WERI-Rb-1 (cell line): ENCODE measurements around the gene CNTNAP2.

ENCODE experiments used
- DNase-seq: peaks from one replicate; pipeline ENCODE4 v3.0.0-alpha.2; 2020
- H3K27ac ChIP-seq: fragments of 250-450 bp; sonication (Bioruptor Pico); 2 replicates; pipeline ENCODE4 v1.5.1; 2020; ENCODE audit warnings: mild to moderate bottlenecking, moderate library complexity
- H3K27me3 ChIP-seq: fragments of 250-450 bp; sonication (Bioruptor Pico); 2 replicates; pipeline ENCODE4 v1.5.1; 2021; ENCODE audit warnings: mild to moderate bottlenecking, low read depth, moderate library complexity; ENCODE audit not compliant: insufficient read depth, severe bottlenecking
- H3K36me3 ChIP-seq: fragments of 250-450 bp; sonication (Bioruptor Pico); 2 replicates; pipeline ENCODE4 v1.5.1; 2020; ENCODE audit warnings: mild to moderate bottlenecking, moderate library complexity
- H3K4me3 ChIP-seq: 2 replicates; pipeline ENCODE4 v1.5.1; 2011; ENCODE audit warnings: low read depth, mild to moderate bottlenecking, control low read depth, low read length
- H3K9me3 ChIP-seq: fragments of 250-450 bp; sonication (Bioruptor Pico); 2 replicates; pipeline ENCODE4 v1.5.1; 2021; ENCODE audit warnings: mild to moderate bottlenecking, moderate library complexity; ENCODE audit not compliant: severe bottlenecking
- TF ChIP-seq, protein P1 (sequence below): IDR thresholded peaks from 2 replicates; pipeline ENCODE4 v1.5.1; 2011; ENCODE audit warnings: low read depth, mild to moderate bottlenecking, control low read depth, inconsistent platforms, low read length

Gene CNTNAP2

DNA sequence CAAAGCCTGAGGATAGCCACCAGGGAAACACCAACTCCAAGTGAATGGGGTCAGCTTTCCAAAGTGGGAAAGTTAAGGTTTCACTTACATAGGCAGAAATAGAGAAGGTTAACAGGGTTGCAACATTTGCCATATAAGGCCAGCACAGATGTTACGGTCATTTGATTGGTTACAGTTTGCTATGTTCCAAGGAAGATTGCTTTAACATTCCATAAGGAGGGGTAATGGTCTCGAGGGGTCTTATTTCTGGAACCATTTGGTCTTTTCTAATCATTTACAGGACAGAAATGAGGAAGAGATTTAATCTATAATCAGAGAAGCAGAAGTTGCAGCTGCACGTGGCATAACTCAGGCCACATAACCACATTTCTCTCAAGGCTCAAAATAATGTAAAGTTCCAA is 1794.6 kb downstream of the CNTNAP2 start:
- Histone ChIP-seq H3K36me3 (no peaks in the 10 kb centered on the region), H3K27me3 (no peaks in the 10 kb centered on the region), H3K9me3 (no peaks in the 10 kb centered on the region), H3K4me3 (no peak overlapping the region), H3K27ac (no peak overlapping the region)
- no peak for DNase-seq
- TF ChIP-seq, protein P1, sequence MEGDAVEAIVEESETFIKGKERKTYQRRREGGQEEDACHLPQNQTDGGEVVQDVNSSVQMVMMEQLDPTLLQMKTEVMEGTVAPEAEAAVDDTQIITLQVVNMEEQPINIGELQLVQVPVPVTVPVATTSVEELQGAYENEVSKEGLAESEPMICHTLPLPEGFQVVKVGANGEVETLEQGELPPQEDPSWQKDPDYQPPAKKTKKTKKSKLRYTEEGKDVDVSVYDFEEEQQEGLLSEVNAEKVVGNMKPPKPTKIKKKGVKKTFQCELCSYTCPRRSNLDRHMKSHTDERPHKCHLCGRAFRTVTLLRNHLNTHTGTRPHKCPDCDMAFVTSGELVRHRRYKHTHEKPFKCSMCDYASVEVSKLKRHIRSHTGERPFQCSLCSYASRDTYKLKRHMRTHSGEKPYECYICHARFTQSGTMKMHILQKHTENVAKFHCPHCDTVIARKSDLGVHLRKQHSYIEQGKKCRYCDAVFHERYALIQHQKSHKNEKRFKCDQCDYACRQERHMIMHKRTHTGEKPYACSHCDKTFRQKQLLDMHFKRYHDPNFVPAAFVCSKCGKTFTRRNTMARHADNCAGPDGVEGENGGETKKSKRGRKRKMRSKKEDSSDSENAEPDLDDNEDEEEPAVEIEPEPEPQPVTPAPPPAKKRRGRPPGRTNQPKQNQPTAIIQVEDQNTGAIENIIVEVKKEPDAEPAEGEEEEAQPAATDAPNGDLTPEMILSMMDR, result no peak

DNA sequence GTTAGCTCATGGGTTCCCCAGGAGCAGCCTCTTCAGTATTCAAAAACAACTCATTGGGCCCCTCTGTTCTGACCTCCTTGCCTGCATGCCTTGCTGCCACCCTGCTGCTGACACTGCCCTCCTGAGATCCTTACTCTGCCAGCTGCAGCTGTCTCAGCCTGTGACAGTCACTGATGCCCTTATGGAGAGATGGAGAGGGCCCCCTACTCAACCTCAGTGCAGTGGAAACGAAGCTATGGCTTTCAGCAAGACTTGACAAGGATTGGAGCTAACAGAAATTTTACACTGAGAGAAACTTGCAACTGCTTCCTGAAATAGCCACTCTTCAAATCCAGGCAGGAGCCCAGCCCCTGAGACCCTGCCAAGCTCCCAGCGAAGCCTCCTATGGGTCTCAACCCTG is 1795.7 kb downstream of the CNTNAP2 start:
- TF ChIP-seq, protein P1, result no peak
- Histone ChIP-seq H3K27ac (peak overlapping the region; percentile 11), H3K9me3 (no peaks in the 10 kb centered on the region)

DNA sequence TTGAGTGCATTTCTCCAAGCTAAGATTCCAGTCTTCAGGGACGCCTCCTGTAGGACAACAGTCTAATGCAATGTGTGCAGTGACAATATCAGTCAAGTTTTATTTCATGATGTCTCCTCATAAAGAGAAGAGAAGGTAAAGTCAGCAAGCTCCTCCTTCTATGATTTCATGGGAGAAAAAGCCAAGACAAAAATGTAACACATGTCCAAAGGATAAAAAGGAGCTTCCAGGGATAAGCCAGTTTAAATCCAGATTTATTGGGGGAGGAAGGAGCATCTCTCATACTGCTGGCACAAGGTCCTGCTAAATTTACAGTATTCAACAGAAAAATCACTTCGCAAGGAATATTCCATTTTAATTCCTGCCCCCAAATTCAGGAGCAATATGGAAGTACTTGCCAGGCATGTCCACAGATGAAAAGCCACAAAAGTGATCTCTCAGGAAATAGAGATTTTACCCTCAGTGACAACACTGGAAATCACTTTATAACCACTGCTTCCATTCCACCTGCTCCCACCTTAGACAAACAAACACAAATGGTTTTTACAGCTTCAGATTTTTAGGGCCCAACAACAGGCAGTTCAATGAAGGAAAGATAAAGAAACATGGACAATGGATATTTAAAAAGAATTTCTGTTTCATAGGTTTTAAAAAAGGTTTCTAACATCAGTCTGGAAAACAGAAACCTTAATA is 1796.5 kb downstream of the CNTNAP2 start:
- H3K27ac ChIP-seq, result peak overlapping the region; percentile 11
- peak overlapping the region; percentile 3; the same call in 1 of the 2 replicates for H3K4me3 ChIP-seq
- no peak for DNase-seq
- no peaks in the 10 kb centered on the region for H3K36me3 ChIP-seq
- TF ChIP-seq, protein P1, result no peak
- no peaks in the 10 kb centered on the region for H3K27me3 ChIP-seq
- no peaks in the 10 kb centered on the region for H3K9me3 ChIP-seq

More for the DNA sequence above, 1795.7 kb downstream of the CNTNAP2 start:
- H3K27me3 ChIP-seq, result no peaks in the 10 kb centered on the region
- H3K36me3 ChIP-seq, result no peaks in the 10 kb centered on the region
- DNase-seq, result peak; percentile 8
- 0 out of 2 replicates have a peak overlapping the region, but pooled peaks have one; percentile 3 for H3K4me3 ChIP-seq

DNA sequence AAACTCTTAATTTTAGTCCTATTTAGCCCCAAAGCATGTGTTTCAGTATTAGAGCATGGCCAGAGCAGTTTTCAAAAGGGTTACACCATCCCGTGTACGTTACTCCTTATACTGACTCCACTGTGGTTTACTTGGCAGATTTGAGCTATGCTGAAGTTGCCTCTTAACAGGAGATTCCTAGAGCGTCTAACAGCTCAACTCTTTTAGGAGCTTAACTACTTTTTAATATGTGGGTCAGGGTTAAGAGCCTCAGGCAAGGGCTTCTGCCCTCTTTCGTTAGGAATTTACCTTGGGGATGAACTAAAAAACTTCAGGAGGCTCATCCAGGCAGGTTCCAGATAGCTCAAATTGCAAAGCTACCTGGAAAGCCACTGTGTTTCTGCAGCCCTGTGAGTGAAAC is 1799.2 kb downstream of the CNTNAP2 start:
- DNase-seq, result no peak
- H3K27ac ChIP-seq, result no peak overlapping the region
- no peak overlapping the region for H3K4me3 ChIP-seq
- no peaks in the 10 kb centered on the region for H3K9me3 ChIP-seq
- TF ChIP-seq, protein P1, result no peak
- H3K36me3 ChIP-seq, result no peaks in the 10 kb centered on the region
- no peaks in the 10 kb centered on the region for H3K27me3 ChIP-seq

DNA sequence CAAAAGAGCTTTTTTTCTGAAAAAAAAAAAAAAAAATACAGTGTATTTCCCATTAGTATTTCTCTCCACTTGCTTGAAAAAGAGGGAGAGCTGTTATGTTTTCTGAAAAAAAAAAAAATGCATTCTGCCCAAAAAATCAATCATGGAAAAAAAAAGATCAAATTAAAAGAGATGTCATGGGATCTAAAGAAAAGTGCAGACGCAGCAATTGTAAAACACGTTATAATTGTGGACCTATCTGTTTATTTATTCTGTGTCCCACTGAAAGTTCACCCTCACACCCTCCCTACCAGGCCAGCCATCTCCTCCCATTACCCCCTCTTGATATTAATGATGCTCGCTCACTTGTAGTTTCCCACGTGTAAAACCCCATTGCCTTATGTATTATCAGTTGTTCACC is 1800.0 kb downstream of the CNTNAP2 start:
- DNase-seq, result no peak
- Histone ChIP-seq H3K27ac (no peak overlapping the region), H3K4me3 (no peak overlapping the region), H3K27me3 (no peaks in the 10 kb centered on the region), H3K9me3 (no peaks in the 10 kb centered on the region), H3K36me3 (no peaks in the 10 kb centered on the region)
- TF ChIP-seq, protein P1, result no peak

DNA sequence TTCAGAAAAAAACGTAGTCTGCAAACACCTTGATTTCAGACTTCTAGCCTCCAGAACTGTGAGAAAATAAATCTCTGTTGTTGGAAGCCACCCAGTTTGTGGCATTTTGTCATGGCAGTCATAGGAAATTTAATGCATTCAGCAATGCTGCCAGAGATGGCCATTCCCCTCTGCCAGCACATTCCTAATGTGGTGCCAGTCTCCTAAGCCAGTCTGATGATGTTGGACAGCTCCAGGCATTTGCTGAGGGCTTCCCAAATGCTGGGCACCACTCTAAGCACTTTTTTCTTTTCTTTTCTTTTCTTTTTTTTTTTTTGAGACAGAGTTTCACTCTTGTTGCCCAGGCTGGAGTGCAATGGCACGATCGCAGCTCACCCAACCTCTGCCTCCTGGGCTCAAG is 1807.2 kb downstream of the CNTNAP2 start:
- TF ChIP-seq, protein P1, result no peak
- H3K9me3 ChIP-seq, result peaks cover 3% of the 10 kb centered on the region
- DNase-seq, result no peak

More for the DNA sequence above, 1807.2 kb downstream of the CNTNAP2 start:
- H3K27me3 ChIP-seq, result no peaks in the 10 kb centered on the region
- H3K27ac ChIP-seq, result no peak overlapping the region
- no peak overlapping the region for H3K4me3 ChIP-seq
- no peaks in the 10 kb centered on the region for H3K36me3 ChIP-seq
